Body of pancreas (tissue), 4 donors: ENCODE measurements around the gene PASK. TPM values are rescaled to one million over a fixed set of nuclear protein-coding genes. Genes with fewer than 3 reads are reported as not detected.

Experiments used
- ATAC-seq: fragments of 150-250 bp; one replicate; pipeline ENCODE4 v1.9.1; 2016
- DNase-seq, 4 donors: peaks; one replicate each; pipeline ENCODE4 v3.0.0-alpha.2; 2019
- H3K27ac ChIP-seq, 4 donors: fragments of 200-600 bp; sonication (generic); 1 replicate in 3 of 4; 2 replicates in 1 of 4; pipeline versions ENCODE4 v1.5.1 to v1.6.1; 2016 to 2019; ENCODE audit warnings: mild to moderate bottlenecking in 1 of 4, mixed read lengths in 1 of 4, moderate library complexity in 1 of 4
- H3K27me3 ChIP-seq, 2 donors: fragments of 200-600 bp; sonication (generic); one replicate each; pipeline ENCODE4 v1.6.0; 2016; ENCODE audit warnings: mild to moderate bottlenecking in 1 of 2
- H3K36me3 ChIP-seq, 2 donors: fragments of 200-600 bp; sonication (generic); replicated peaks in 1 of 2; 2 replicates each; pipeline ENCODE4 v1.5.1; 2016; ENCODE audit warnings: low read depth in 2 of 2; ENCODE audit not compliant: insufficient read depth in 1 of 2
- H3K4me1 ChIP-seq: fragments of 200-600 bp; sonication (generic); one replicate; pipeline ENCODE4 v1.6.0; 2016
- H3K4me3 ChIP-seq, 2 donors: fragments of 200-600 bp; sonication (generic); 1 replicate in 1 of 2; 2 replicates in 1 of 2; pipeline ENCODE4 v1.5.1; 2016 to 2019
- H3K9me3 ChIP-seq, 3 donors: fragments of 200-600 bp; sonication (generic); 1 replicate in 2 of 3; 2 replicates in 1 of 3; pipeline ENCODE4 v1.5.1; 2016
- POLR2A ChIP-seq, 3 donors: fragments of 450-650 bp; IDR thresholded peaks; one replicate each; pipeline ENCODE4 v1.6.1; 2016; ENCODE audit warnings: antibody characterized with exemption in 3 of 3, mild to moderate bottlenecking in 2 of 3
- WGBS, 2 donors: methylation state at CpG; one replicate each; pipeline ENCODE4 v1.1.5; 2017; 5-methylcytosine and 5-hydroxymethylcytosine counted together
- intact Hi-C: fragments of 100-400 bp; cut with DNase I; formaldehyde crosslinking; loops from one replicate; pipeline ENCODE4 v1.15.1; 2023
- total RNA-seq, 2 donors: library from RNA; depleted of rRNA; stranded (reverse); fragments of >200 nt; gene quantifications; one replicate each; pipeline ENCODE4 v1.1.0, GENCODE V29; 2016
- TF ChIP-seq, protein P1 (sequence below), 7 experiments: fragments of 450-650 bp in 4 of 7; fragments of 200-600 bp in 3 of 7; sonication (generic) in 3 of 7; IDR thresholded peaks; one replicate each; pipeline ENCODE4 v1.5.1; 2016 to 2019; ENCODE audit warnings: antibody characterized with exemption in 7 of 7

The PASK gene
- total RNA-seq, 2 donors from 2014 or later: 7.5 to 15.8 TPM

DNA sequence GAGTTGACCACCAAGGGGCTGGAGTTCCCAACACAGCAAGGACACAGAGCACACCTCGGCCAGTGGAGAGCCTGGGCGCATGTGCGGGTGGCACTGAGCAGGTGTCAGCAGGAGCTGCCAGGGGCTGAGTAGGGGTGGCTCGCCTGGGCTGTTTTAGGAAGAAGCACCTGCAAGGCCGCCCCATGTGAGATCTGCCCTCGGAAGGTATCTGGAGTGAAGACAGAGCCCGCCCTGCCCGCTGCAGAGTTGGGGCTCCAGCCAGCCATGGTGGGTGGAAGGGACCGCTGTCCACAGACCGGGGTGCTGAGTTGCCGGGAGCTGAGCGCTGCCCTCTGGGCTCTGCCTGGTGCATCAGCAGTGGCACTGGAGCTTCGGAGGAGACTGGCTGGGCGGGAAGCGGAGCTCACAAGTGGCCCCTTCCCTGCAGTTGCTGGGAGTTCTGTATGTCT lies 82.4 kb downstream of the PASK start:
- H3K4me3 ChIP-seq: no peak overlapping the region
- no peaks in the 10 kb centered on the region for H3K9me3 ChIP-seq
- intact Hi-C loops: no loop called here
- 85 to 88% methylated on average over 9 to 11 of the region's 15 CpGs for whole genome bisulfite sequencing, 2 donors
- ATAC-seq (no peak), DNase-seq (peak in 1 of 4 donors; percentile 11)
- no peaks in the 10 kb centered on the region for H3K27me3 ChIP-seq
- H3K27ac ChIP-seq: no peak overlapping the region
- no peaks in the 10 kb centered on the region for H3K36me3 ChIP-seq
- peaks cover 18% of the 10 kb centered on the region for H3K4me1 ChIP-seq
- TF ChIP-seq, protein P1, sequence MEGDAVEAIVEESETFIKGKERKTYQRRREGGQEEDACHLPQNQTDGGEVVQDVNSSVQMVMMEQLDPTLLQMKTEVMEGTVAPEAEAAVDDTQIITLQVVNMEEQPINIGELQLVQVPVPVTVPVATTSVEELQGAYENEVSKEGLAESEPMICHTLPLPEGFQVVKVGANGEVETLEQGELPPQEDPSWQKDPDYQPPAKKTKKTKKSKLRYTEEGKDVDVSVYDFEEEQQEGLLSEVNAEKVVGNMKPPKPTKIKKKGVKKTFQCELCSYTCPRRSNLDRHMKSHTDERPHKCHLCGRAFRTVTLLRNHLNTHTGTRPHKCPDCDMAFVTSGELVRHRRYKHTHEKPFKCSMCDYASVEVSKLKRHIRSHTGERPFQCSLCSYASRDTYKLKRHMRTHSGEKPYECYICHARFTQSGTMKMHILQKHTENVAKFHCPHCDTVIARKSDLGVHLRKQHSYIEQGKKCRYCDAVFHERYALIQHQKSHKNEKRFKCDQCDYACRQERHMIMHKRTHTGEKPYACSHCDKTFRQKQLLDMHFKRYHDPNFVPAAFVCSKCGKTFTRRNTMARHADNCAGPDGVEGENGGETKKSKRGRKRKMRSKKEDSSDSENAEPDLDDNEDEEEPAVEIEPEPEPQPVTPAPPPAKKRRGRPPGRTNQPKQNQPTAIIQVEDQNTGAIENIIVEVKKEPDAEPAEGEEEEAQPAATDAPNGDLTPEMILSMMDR (IDR thresholded peaks at IDR 0.05): no peak
- TF ChIP-seq POLR2A (IDR thresholded peaks at IDR 0.05): no peak

DNA sequence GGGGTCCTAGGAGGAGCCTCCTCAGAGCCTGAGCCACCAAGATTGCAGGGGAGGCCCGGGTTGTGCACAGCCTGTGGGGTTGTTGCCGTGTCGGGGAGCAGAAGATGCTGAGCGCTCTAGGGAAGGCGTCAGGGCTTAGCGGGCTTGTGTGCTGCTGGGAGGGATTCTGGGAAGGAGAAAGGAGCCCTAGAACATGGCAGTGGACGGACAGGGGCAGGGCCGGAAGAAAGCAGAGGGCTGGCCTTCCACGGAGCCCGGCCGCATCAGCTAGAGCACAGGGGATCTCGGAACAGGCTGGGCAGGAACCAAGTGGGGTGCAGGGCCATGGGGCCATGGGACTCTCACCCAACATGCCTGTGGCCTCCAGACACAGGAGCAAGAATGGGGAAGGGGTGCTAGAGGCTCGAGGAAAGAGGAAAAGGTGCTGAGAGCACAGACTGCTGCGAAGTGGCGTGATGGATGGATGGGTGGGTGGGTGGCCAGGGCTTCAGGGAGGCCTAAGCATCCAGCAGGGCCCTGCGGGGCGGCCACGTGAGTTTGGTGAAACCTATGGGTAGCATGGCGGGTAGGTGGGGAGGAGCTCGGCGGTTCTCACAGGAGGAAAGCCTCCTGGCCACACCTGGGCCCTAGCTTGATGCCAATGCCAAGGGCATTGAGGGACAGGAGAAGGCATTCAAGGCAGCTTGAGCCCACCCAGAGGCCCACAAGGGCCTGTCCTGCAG lies 82.9 kb downstream of the PASK start:
- WGBS, 2 donors: 90 to 91% methylated on average over 21 of the region's 21 CpGs
- Histone ChIP-seq H3K27ac (no peak overlapping the region), H3K4me1 (peaks cover 18% of the 10 kb centered on the region), H3K27me3 (no peaks in the 10 kb centered on the region), H3K36me3 (no peaks in the 10 kb centered on the region), H3K4me3 (no peak overlapping the region), H3K9me3 (no peaks in the 10 kb centered on the region)
- no peak for DNase-seq
- TF ChIP-seq POLR2A (IDR thresholded peaks at IDR 0.05): no peak
- TF ChIP-seq, protein P1 (IDR thresholded peaks at IDR 0.05): no peak
- no peak for ATAC-seq
- intact Hi-C loops: no loop called here

DNA sequence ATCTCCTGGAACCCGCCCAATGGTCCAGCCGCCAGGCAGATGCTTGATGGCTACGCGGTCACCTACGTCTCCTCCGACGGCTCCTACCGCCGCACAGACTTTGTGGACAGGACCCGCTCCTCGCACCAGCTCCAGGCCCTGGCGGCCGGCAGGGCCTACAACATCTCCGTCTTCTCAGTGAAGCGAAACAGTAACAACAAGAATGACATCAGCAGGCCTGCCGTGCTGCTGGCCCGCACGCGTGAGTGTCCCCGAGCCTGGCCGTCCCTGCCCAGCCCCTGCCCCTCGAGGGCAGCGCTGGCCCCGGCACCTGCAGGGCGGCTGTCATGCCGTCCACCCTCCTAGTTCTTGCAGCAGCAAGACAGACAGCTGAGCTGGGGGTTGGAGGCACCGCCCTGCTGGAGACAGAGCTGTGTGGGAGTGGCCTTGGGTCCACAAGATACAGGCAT lies 83.9 kb downstream of the PASK start:
- Histone ChIP-seq H3K4me3 (no peak overlapping the region), H3K4me1 (peaks cover 18% of the 10 kb centered on the region), H3K36me3 (no peaks in the 10 kb centered on the region), H3K9me3 (no peaks in the 10 kb centered on the region), H3K27me3 (no peaks in the 10 kb centered on the region), H3K27ac (no peak overlapping the region)
- TF ChIP-seq, protein P1 (IDR thresholded peaks at IDR 0.05): no peak
- no peak for TF ChIP-seq POLR2A (IDR thresholded peaks at IDR 0.05)
- intact Hi-C loops: no loop called here
- ATAC-seq: no peak
- 92% methylated on average over 25 to 27 of the region's 27 CpGs for WGBS, 2 donors
- DNase-seq: no peak

DNA sequence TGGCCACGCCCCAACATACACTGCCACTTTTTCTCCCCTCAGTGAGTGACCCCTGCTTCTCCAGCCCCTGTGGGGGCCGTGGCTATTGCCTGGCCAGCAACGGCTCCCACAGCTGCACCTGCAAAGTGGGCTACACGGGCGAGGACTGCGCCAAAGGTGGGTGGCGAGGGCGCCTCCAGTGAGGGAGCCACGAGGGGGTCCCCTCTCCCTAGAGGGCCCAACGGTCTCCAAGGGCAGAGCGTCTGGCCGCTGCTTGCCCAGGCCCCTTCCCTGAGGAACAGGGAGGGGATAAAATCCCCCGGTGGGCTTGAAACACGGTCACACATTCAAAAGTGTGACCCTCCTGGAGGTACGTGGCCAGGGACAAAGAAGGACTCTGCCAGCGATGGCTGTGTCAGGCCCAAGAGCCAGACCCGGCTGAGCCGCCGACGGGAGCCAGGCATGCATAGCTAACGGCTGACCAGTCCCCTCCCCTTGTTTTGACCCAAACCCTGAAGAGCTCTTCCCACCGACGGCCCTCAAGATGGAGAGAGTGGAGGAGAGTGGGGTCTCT lies 84.4 kb downstream of the PASK start:
- Histone ChIP-seq H3K4me3 (no peak overlapping the region), H3K4me1 (peaks cover 18% of the 10 kb centered on the region), H3K36me3 (no peaks in the 10 kb centered on the region), H3K27ac (no peak overlapping the region), H3K9me3 (no peaks in the 10 kb centered on the region), H3K27me3 (no peaks in the 10 kb centered on the region)
- ATAC-seq (no peak), DNase-seq (peak in 1 of 4 donors; percentile 19)
- TF ChIP-seq, protein P1 (IDR thresholded peaks at IDR 0.05): no peak
- TF ChIP-seq POLR2A (IDR thresholded peaks at IDR 0.05): no peak
- intact Hi-C loops: no loop called here
- 90 to 95% methylated on average over 10 to 23 of the region's 23 CpGs for WGBS, 2 donors
